IMR-90 (cell line): ENCODE data around the gene MYEOV. TPM values are rescaled to one million over a fixed set of nuclear protein-coding genes. Genes with fewer than 3 reads are reported as not detected.

Experiments used
- ATAC-seq: fragments of 200-7000 bp; cut with Tn5 transposase; 2 replicates; pipeline ENCODE4 v1.9.1; 2020; ENCODE audit warnings: low read depth, mild to moderate bottlenecking, moderate library complexity
- BruUV-seq: library from RNA; stranded (reverse); fragments of 400-500 nt; replicated peaks from 2 replicates; lab custom pipeline; 2021; lab: Mats Ljungman, UMichigan
- CTCF ChIA-PET: fragments of 300-600 bp; formaldehyde crosslinking; extraction: SDS; loops from one replicate; lab custom pipeline; 2021; ENCODE audit warnings: antibody characterized with exemption; lab: Yijun Ruan, JAX
- POLR2A ChIA-PET: fragments of 300-600 bp; sonication (Branson Sonifier 250); formaldehyde crosslinking; loops from one replicate; lab custom pipeline; 2022; ENCODE audit warnings: antibody characterized with exemption; ENCODE audit not compliant: unreplicated experiment; lab: Charles Lee
- DNase-seq: peaks from one replicate; pipeline ENCODE4 v3.0.0; 2013
- H2AFZ ChIP-seq: replicated peaks from 2 replicates; pipeline ENCODE3; 2013; ENCODE audit warnings: low read length, mild to moderate bottlenecking; ENCODE audit not compliant: poor library complexity
- H2AK5ac ChIP-seq: 2 replicates; pipeline ENCODE4 v1.6.1; 2013; ENCODE audit warnings: low read depth, low read length, inconsistent platforms
- H2AK9ac ChIP-seq: replicated peaks from 2 replicates; pipeline ENCODE3; 2013; ENCODE audit warnings: mild to moderate bottlenecking, low read depth, low read length, moderate library complexity; ENCODE audit not compliant: poor library complexity
- H2BK120ac ChIP-seq: 2 replicates; pipeline ENCODE4 v1.6.1; 2013; ENCODE audit warnings: low read depth, low read length, inconsistent platforms
- H2BK15ac ChIP-seq: 3 replicates; pipeline ENCODE4 v1.6.1; 2013; ENCODE audit warnings: low read depth, low read length, inconsistent platforms
- H2BK20ac ChIP-seq: 2 replicates; pipeline ENCODE4 v1.6.1; 2013; ENCODE audit warnings: low read depth, mild to moderate bottlenecking, inconsistent platforms, low read length, moderate library complexity
- H2BK5ac ChIP-seq: 2 replicates; pipeline ENCODE4 v1.6.1; 2013; ENCODE audit warnings: mild to moderate bottlenecking, low read depth, low read length, inconsistent platforms; ENCODE audit not compliant: poor library complexity, severe bottlenecking
- H3K14ac ChIP-seq: replicated peaks from 2 replicates; pipeline ENCODE4 v1.6.1; 2013; ENCODE audit warnings: low read depth, low read length, inconsistent platforms
- H3K18ac ChIP-seq: 2 replicates; pipeline ENCODE4 v1.6.1; 2013; ENCODE audit warnings: low read depth, low read length, control low read depth
- H3K23ac ChIP-seq: 2 replicates; pipeline ENCODE4 v1.6.1; 2013; ENCODE audit warnings: low read depth, low read length, inconsistent platforms
- H3K27ac ChIP-seq: 2 replicates; pipeline ENCODE4 v1.5.1; 2013; ENCODE audit warnings: mild to moderate bottlenecking, control low read depth, low read length; ENCODE audit not compliant: insufficient read depth
- H3K27me3 ChIP-seq: 2 replicates; pipeline ENCODE4 v1.6.1; 2013; ENCODE audit warnings: low read length; ENCODE audit not compliant: control insufficient read depth, insufficient read depth
- H3K36me3 ChIP-seq: 2 replicates; pipeline ENCODE4 v1.6.1; 2013; ENCODE audit warnings: low read length, mixed read lengths; ENCODE audit not compliant: control insufficient read depth, insufficient read depth
- H3K4ac ChIP-seq: 2 replicates; pipeline ENCODE4 v1.6.1; 2013; ENCODE audit warnings: low read depth, low read length, inconsistent platforms
- H3K4me1 ChIP-seq: 2 replicates; pipeline ENCODE4 v1.6.1; 2013; ENCODE audit warnings: low read length, mixed read lengths; ENCODE audit not compliant: control insufficient read depth, insufficient read depth
- H3K4me2 ChIP-seq: 2 replicates; pipeline ENCODE4 v1.6.1; 2013; ENCODE audit warnings: low read depth, mild to moderate bottlenecking, control low read depth, low read length, moderate library complexity
- H3K4me3 ChIP-seq: 2 replicates; pipeline ENCODE4 v1.5.1; 2013; ENCODE audit warnings: low read depth, mild to moderate bottlenecking, control low read depth, low read length, moderate library complexity; ENCODE audit not compliant: insufficient read depth
- H3K56ac ChIP-seq: 2 replicates; pipeline ENCODE4 v1.6.1; 2013; ENCODE audit warnings: low read length, inconsistent platforms; ENCODE audit not compliant: insufficient read depth; ENCODE audit errors: extremely low read depth
- H3K79me1 ChIP-seq, 2 experiments: 2 replicates each; pipeline ENCODE4 v1.6.1; 2013; ENCODE audit warnings: low read length in 2 of 2, inconsistent platforms in 1 of 2, low read depth in 1 of 2
- H3K9ac ChIP-seq: 2 replicates; pipeline ENCODE4 v1.6.1; 2013; ENCODE audit warnings: low read depth, low read length, control low read depth
- H3K9me1 ChIP-seq: 2 replicates; pipeline ENCODE4 v1.6.1; 2013; ENCODE audit warnings: low read length, inconsistent platforms; ENCODE audit not compliant: insufficient read depth
- H3K9me3 ChIP-seq: 2 replicates; pipeline ENCODE4 v1.6.1; 2013; ENCODE audit warnings: low read length; ENCODE audit not compliant: control insufficient read depth, insufficient read depth
- H4K20me1 ChIP-seq: 2 replicates; pipeline ENCODE4 v1.6.1; 2013; ENCODE audit warnings: low read length, inconsistent platforms; ENCODE audit not compliant: insufficient read depth
- H4K5ac ChIP-seq: 2 replicates; pipeline ENCODE4 v1.6.1; 2013; ENCODE audit warnings: mild to moderate bottlenecking, low read depth, low read length, control low read depth
- H4K8ac ChIP-seq, 2 experiments: 2 replicates each; pipeline ENCODE4 v1.6.1; 2013; ENCODE audit warnings: low read depth in 2 of 2, low read length in 2 of 2, control low read depth in 1 of 2, inconsistent platforms in 1 of 2
- H4K91ac ChIP-seq: 2 replicates; pipeline ENCODE4 v1.6.1; 2013; ENCODE audit warnings: low read depth, low read length, inconsistent platforms; ENCODE audit not compliant: insufficient read depth
- CEBPB ChIP-seq: IDR thresholded peaks from 2 replicates; pipeline ENCODE4 v1.6.1; 2012; ENCODE audit warnings: low read depth, low read length, improper control_type of control experiment
- CHD1 ChIP-seq: IDR thresholded peaks from 2 replicates; pipeline ENCODE4 v1.6.1; 2012; ENCODE audit warnings: low read depth, low read length, improper control_type of control experiment
- CTCF ChIP-seq: conservative IDR thresholded peaks from 2 replicates; pipeline ENCODE4 v1.5.1; 2012; ENCODE audit warnings: mild to moderate bottlenecking, low read depth, low read length, improper control_type of control experiment
- FOS ChIP-seq: fragments of 150-350 bp; IDR thresholded peaks from 2 replicates; pipeline ENCODE4 v1.6.1; 2016; ENCODE audit warnings: low read depth, low read length
- MAFK ChIP-seq: IDR thresholded peaks from 2 replicates; pipeline ENCODE4 v1.6.1; 2012; ENCODE audit warnings: low read depth, low read length, improper control_type of control experiment
- MAZ ChIP-seq: IDR thresholded peaks from 2 replicates; pipeline ENCODE4 v1.6.1; 2012; ENCODE audit warnings: low read depth, mild to moderate bottlenecking, low read length, improper control_type of control experiment, moderate library complexity, borderline replicate concordance
- MXI1 ChIP-seq: IDR thresholded peaks from 2 replicates; pipeline ENCODE4 v1.6.1; 2012; ENCODE audit warnings: low read depth, mild to moderate bottlenecking, low read length, moderate library complexity, borderline replicate concordance
- NFE2L2 ChIP-seq: fragments of 150-350 bp; IDR thresholded peaks from 2 replicates; pipeline ENCODE4 v1.6.1; 2016; ENCODE audit warnings: low read depth, mild to moderate bottlenecking, low read length
- POLR2A ChIP-seq: IDR thresholded peaks from 2 replicates; pipeline ENCODE4 v1.6.1; 2012; ENCODE audit warnings: mild to moderate bottlenecking, low read depth, low read length
- RAD21 ChIP-seq: IDR thresholded peaks from 2 replicates; pipeline ENCODE4 v1.6.1; 2012; ENCODE audit warnings: low read length, improper control_type of control experiment
- SMC3 ChIP-seq: fragments of 150-350 bp; IDR thresholded peaks from 2 replicates; pipeline ENCODE4 v1.6.1; 2016; ENCODE audit warnings: low read depth, mild to moderate bottlenecking, antibody characterized with exemption, low read length, moderate library complexity
- USF2 ChIP-seq: fragments of 150-350 bp; IDR thresholded peaks from 2 replicates; pipeline ENCODE4 v1.6.1; 2017; ENCODE audit warnings: mild to moderate bottlenecking, antibody characterized with exemption, low read length, low read depth
- WGBS, 2 experiments: methylation state at CpG; one replicate each; pipeline versions ENCODE4 v1.1.5 to v1.1.7; 2013; ENCODE audit warnings: missing lambda C conversion rate in 2 of 2; ENCODE audit not compliant: insufficient read length in 1 of 2; ENCODE audit errors: extremely low coverage in 2 of 2; 5-methylcytosine and 5-hydroxymethylcytosine counted together
- dilution Hi-C: fragments of 300-500 bp; cut with HindIII; formaldehyde crosslinking; loops from one replicate; pipeline ENCODE4 v1.14.3; 2018; ENCODE audit warnings: low sequenced_read_pairs; ENCODE audit not compliant: unreplicated experiment
- in situ Hi-C: fragments of 300-500 bp; cut with MboI; formaldehyde crosslinking; loops from 3 replicates; pipeline ENCODE4 v1.14.3; 2019; ENCODE audit warnings: low sequenced_read_pairs, inconsistent platforms, mixed read lengths
- intact Hi-C: fragments of 100-400 bp; cut with micrococcal nuclease; formaldehyde crosslinking; loops from 2 replicates; pipeline ENCODE4 v1.10.0; 2022
- polyA plus RNA-seq, 3 experiments: library from polyadenylated mRNA; depleted of rRNA; stranded (reverse); fragments of >200 nt; gene quantifications; 2 replicates each; pipeline ENCODE4 v1.2.3, GENCODE V29; 2012; ENCODE audit warnings: low replicate concordance in 1 of 3
- total RNA-seq: library from RNA; depleted of rRNA; stranded (reverse); fragments of >200 nt; gene quantifications from 2 replicates; pipeline ENCODE4 v1.2.3, GENCODE V29; 2012
- TF ChIP-seq, protein P1 (sequence below): fragments of 150-350 bp; IDR thresholded peaks from 2 replicates; pipeline ENCODE4 v1.6.1; 2016; ENCODE audit warnings: low read depth, mild to moderate bottlenecking, low read length, moderate library complexity, borderline replicate concordance

Gene MYEOV
- total and polyA plus RNA-seq, 2 of the 4 experiments (the other 2 are of a cell fraction) = 5.8 to 6.8 TPM

GRCh38 chr11:69285091-69285490 is 8.9 kb upstream of the MYEOV start:
- H3K27ac ChIP-seq = no peak overlapping the region
- dilution Hi-C loops (no loop called here), in situ Hi-C loops (no loop called here), intact Hi-C loops (no loop called here)
- ChIA-PET POLR2A (no interaction called here), CTCF (no interaction called here)
- H3K23ac ChIP-seq = no peak overlapping the region
- peaks cover 4% of the 10 kb centered on the region; the same call in 1 of the 2 replicates for H3K9me1 ChIP-seq
- H3K4me2 ChIP-seq = no peak overlapping the region
- no peak overlapping the region for H3K4ac ChIP-seq
- H2AFZ ChIP-seq = no peak overlapping the region
- BruUV-seq = no TSS peak
- TF ChIP-seq POLR2A = no peak
- no peak for TF ChIP-seq CEBPB
- no peak for TF ChIP-seq CTCF
- TF ChIP-seq USF2 = no peak
- TF ChIP-seq MXI1 = no peak
- no peak for TF ChIP-seq MAZ
- no peak for TF ChIP-seq RAD21
- no peak for TF ChIP-seq CHD1
- no peak for TF ChIP-seq MAFK
- no peak for TF ChIP-seq NFE2L2
- no peak for TF ChIP-seq SMC3
- TF ChIP-seq, protein P1, sequence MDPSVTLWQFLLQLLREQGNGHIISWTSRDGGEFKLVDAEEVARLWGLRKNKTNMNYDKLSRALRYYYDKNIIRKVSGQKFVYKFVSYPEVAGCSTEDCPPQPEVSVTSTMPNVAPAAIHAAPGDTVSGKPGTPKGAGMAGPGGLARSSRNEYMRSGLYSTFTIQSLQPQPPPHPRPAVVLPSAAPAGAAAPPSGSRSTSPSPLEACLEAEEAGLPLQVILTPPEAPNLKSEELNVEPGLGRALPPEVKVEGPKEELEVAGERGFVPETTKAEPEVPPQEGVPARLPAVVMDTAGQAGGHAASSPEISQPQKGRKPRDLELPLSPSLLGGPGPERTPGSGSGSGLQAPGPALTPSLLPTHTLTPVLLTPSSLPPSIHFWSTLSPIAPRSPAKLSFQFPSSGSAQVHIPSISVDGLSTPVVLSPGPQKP = no peak
- TF ChIP-seq FOS = no peak
- H4K8ac ChIP-seq = no peak overlapping the region
- no peak overlapping the region for H2BK5ac ChIP-seq
- no peak overlapping the region for H4K5ac ChIP-seq
- H2AK9ac ChIP-seq = no peak overlapping the region
- no peak overlapping the region for H2BK120ac ChIP-seq
- H3K27me3 ChIP-seq = no peaks in the 10 kb centered on the region
- H4K91ac ChIP-seq = no peak overlapping the region
- no peaks in the 10 kb centered on the region for H3K36me3 ChIP-seq
- H2BK15ac ChIP-seq = no peak overlapping the region
- peaks cover 5% of the 10 kb centered on the region for H3K4me1 ChIP-seq
- H3K14ac ChIP-seq = no peak overlapping the region
- H3K79me1 ChIP-seq = no peaks in the 10 kb centered on the region
- 77% methylated on average over 8 of the region's 11 CpGs; no CpG with 5 or more reads in 1 of the 2 experiments for WGBS, 2 experiments
- DNase-seq (no peak), ATAC-seq (no peak)
- no peak overlapping the region for H3K56ac ChIP-seq
- H3K9ac ChIP-seq = no peak overlapping the region
- H3K4me3 ChIP-seq = no peak overlapping the region
- H3K18ac ChIP-seq = no peak overlapping the region
- no peak overlapping the region for H2BK20ac ChIP-seq
- no peak overlapping the region for H2AK5ac ChIP-seq
- no peaks in the 10 kb centered on the region for H4K20me1 ChIP-seq
- peaks cover 3% of the 10 kb centered on the region for H3K9me3 ChIP-seq
